PFSK-1 (cell line): ENCODE results near the gene EVL.

Experiments used
- FOXP2 ChIP-seq: optimal IDR thresholded peaks from 2 replicates; pipeline ENCODE3; 2011; ENCODE audit warnings: borderline replicate concordance, control low read depth, inconsistent platforms; ENCODE audit not compliant: insufficient read depth; ENCODE audit errors: extremely low read length, extremely low read depth
- POLR2AphosphoS5 ChIP-seq: IDR thresholded peaks from 2 replicates; pipeline ENCODE4 v1.6.1; 2012; ENCODE audit warnings: low read depth, mild to moderate bottlenecking, control low read depth, low read length, moderate library complexity
- SIN3A ChIP-seq: IDR thresholded peaks from 2 replicates; pipeline ENCODE4 v1.6.1; 2012; ENCODE audit warnings: mild to moderate bottlenecking, low read length, moderate library complexity, borderline replicate concordance; ENCODE audit not compliant: insufficient read depth
- TAF1 ChIP-seq: IDR thresholded peaks from 2 replicates; pipeline ENCODE4 v1.6.1; 2012; ENCODE audit warnings: low read length, control low read depth, borderline replicate concordance; ENCODE audit not compliant: insufficient read depth
- TF ChIP-seq, protein P1 (sequence below), 2 experiments: IDR thresholded peaks; 2 replicates each; pipeline versions ENCODE4 v1.6.1 to v1.8.0; 2011 to 2012; ENCODE audit warnings: low read depth in 2 of 2, low read length in 2 of 2, control low read depth in 1 of 2, inconsistent platforms in 1 of 2, mild to moderate bottlenecking in 1 of 2, moderate library complexity in 1 of 2; ENCODE audit not compliant: insufficient read depth in 1 of 2

DNA sequence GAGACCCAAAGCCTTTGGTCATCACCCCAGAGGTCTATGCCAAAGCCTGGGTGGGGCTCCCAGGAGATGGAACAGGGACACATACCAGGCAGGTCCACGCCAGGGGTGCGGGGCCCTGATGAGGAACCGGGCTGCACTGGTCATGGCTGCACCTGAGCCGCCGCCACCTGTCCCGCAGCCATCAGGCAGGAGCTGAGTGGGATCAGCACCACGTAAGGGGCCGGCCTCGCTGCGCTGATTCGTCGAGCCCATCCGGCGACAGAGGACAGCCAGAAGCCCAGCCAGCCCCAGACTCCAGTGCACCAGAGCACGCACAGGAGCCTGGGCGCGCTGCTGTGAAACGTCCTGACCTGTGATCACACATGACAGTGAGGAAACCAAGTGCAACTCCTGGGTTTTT lies 78.3 kb downstream of the EVL start:
- TF ChIP-seq POLR2AphosphoS5 (no peak), TAF1 (no peak), SIN3A (no peak), FOXP2 (no peak)
- TF ChIP-seq, protein P1, sequence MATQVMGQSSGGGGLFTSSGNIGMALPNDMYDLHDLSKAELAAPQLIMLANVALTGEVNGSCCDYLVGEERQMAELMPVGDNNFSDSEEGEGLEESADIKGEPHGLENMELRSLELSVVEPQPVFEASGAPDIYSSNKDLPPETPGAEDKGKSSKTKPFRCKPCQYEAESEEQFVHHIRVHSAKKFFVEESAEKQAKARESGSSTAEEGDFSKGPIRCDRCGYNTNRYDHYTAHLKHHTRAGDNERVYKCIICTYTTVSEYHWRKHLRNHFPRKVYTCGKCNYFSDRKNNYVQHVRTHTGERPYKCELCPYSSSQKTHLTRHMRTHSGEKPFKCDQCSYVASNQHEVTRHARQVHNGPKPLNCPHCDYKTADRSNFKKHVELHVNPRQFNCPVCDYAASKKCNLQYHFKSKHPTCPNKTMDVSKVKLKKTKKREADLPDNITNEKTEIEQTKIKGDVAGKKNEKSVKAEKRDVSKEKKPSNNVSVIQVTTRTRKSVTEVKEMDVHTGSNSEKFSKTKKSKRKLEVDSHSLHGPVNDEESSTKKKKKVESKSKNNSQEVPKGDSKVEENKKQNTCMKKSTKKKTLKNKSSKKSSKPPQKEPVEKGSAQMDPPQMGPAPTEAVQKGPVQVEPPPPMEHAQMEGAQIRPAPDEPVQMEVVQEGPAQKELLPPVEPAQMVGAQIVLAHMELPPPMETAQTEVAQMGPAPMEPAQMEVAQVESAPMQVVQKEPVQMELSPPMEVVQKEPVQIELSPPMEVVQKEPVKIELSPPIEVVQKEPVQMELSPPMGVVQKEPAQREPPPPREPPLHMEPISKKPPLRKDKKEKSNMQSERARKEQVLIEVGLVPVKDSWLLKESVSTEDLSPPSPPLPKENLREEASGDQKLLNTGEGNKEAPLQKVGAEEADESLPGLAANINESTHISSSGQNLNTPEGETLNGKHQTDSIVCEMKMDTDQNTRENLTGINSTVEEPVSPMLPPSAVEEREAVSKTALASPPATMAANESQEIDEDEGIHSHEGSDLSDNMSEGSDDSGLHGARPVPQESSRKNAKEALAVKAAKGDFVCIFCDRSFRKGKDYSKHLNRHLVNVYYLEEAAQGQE (IDR thresholded peaks at IDR 0.05; ENCODE audit: insufficient read depth in 1 of 2, low read depth in 2 of 2, low read length in 2 of 2) = no peak
